PC-9 (cell line): Measurements from ENCODE around the gene ELMO1. TPM values are rescaled to one million over a fixed set of nuclear protein-coding genes. Genes with fewer than 3 reads are reported as not detected.

ENCODE experiments used
- BruUV-seq: library from RNA; stranded (reverse); fragments of 400-500 nt; replicated peaks from 2 replicates; lab custom pipeline; 2021; lab: Mats Ljungman, UMichigan
- CTCF ChIA-PET: fragments of 300-600 bp; sonication (Branson Sonifier 250); formaldehyde crosslinking; loops from one replicate; lab custom pipeline; 2022; ENCODE audit warnings: antibody characterized with exemption; lab: Charles Lee
- POLR2A ChIA-PET: fragments of 300-600 bp; sonication (Branson Sonifier 250); formaldehyde crosslinking; loops from one replicate; lab custom pipeline; 2022; ENCODE audit warnings: antibody characterized with exemption; ENCODE audit not compliant: unreplicated experiment; lab: Charles Lee
- DNase-seq, 2 experiments: peaks; one replicate each; pipeline versions ENCODE4 v3.0.0 to v3.0.0-alpha.2; 2015 to 2022; ENCODE audit warnings: mixed read lengths in 1 of 2
- H2AFZ ChIP-seq: fragments of 200-600 bp; sonication (generic); 2 replicates; pipeline ENCODE4 v1.8.1; 2017; ENCODE audit warnings: antibody characterized with exemption
- H3F3A ChIP-seq: fragments of 200-600 bp; sonication (generic); 2 replicates; pipeline ENCODE4 v1.8.1; 2017; ENCODE audit warnings: antibody characterized with exemption, mild to moderate bottlenecking, low read depth; ENCODE audit not compliant: insufficient read depth
- H3K27ac ChIP-seq: fragments of 200-600 bp; sonication (generic); 2 replicates; pipeline ENCODE4 v1.6.1; 2016; ENCODE audit warnings: mixed run types
- H3K27me3 ChIP-seq: fragments of 200-600 bp; sonication (generic); 2 replicates; pipeline ENCODE4 v1.6.1; 2016; ENCODE audit warnings: low read depth, mixed run types; ENCODE audit not compliant: insufficient read depth
- H3K36me3 ChIP-seq: fragments of 200-600 bp; sonication (generic); 2 replicates; pipeline ENCODE4 v1.6.1; 2016; ENCODE audit warnings: low read depth, mixed run types
- H3K4me1 ChIP-seq: fragments of 200-600 bp; sonication (generic); replicated peaks from 2 replicates; pipeline ENCODE4 v1.6.1; 2016; ENCODE audit warnings: mixed run types; ENCODE audit not compliant: insufficient read depth
- H3K4me2 ChIP-seq: fragments of 200-600 bp; sonication (generic); 2 replicates; pipeline ENCODE4 v1.6.1; 2017; ENCODE audit warnings: mixed run types
- H3K4me3 ChIP-seq: fragments of 200-600 bp; sonication (generic); 2 replicates; pipeline ENCODE4 v1.6.1; 2016; ENCODE audit warnings: mixed run types
- H3K79me2 ChIP-seq: fragments of 200-600 bp; sonication (generic); 2 replicates; pipeline ENCODE4 v1.6.1; 2017; ENCODE audit warnings: low read depth, mixed run types
- H3K9me2 ChIP-seq: fragments of 200-600 bp; sonication (generic); 2 replicates; pipeline ENCODE4 v1.8.1; 2017; ENCODE audit warnings: mild to moderate bottlenecking; ENCODE audit not compliant: insufficient read depth
- H3K9me3 ChIP-seq: fragments of 200-600 bp; sonication (generic); 2 replicates; pipeline ENCODE4 v1.8.1; 2016; ENCODE audit warnings: low read depth; ENCODE audit not compliant: insufficient read depth
- H4K20me1 ChIP-seq: fragments of 200-600 bp; sonication (generic); 2 replicates; pipeline ENCODE4 v1.8.1; 2017; ENCODE audit not compliant: insufficient read depth
- EZH2 ChIP-seq: fragments of 200-600 bp; sonication (generic); IDR thresholded peaks from 2 replicates; pipeline ENCODE4 v1.8.0; 2017; ENCODE audit warnings: antibody characterized with exemption, low read depth
- intact Hi-C: fragments of 100-400 bp; cut with micrococcal nuclease; formaldehyde crosslinking; loops from one replicate; pipeline ENCODE4 v1.10.0; 2022; ENCODE audit not compliant: unreplicated experiment
- total RNA-seq: library from RNA; stranded (reverse); gene quantifications from 2 replicates; pipeline ENCODE4 v1.2.3, GENCODE V29; 2021
- TF ChIP-seq, protein P1 (sequence below): fragments of 200-600 bp; sonication (generic); conservative IDR thresholded peaks from 2 replicates; pipeline ENCODE4 v1.6.1; 2017; ENCODE audit warnings: mixed run types, antibody characterized with exemption, mild to moderate bottlenecking, moderate library complexity

The ELMO1 gene
- total RNA-seq, 1 experiment from 2014 or later, result 4.8 TPM

DNA sequence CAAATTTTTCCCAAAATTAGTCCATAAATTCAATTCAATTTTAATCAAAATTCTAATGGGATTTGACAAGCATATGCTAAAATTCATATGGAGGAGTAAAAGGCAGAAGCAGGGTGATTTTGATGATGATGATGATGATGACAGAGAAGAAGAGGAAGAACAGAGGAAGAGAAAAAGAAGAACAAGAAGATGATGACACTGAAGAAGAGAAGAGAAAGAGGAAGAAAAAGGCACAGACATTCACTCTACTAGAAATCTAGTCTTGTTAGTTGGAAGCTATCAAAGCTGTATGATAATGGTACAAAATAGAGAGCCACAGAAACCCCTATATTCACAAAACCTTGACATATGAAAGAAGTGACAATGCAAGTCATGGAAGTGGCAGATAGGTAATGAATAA lies 157.9 kb downstream of the ELMO1 start:
- Histone ChIP-seq H3K4me1 (no peaks in the 10 kb centered on the region), H3K27ac (no peak overlapping the region), H3K9me2 (no peaks in the 10 kb centered on the region), H3K9me3 (no peaks in the 10 kb centered on the region; the same call in 1 of the 2 replicates), H3K79me2 (no peaks in the 10 kb centered on the region), H3K36me3 (no peaks in the 10 kb centered on the region), H4K20me1 (no peaks in the 10 kb centered on the region), H3K27me3 (no peaks in the 10 kb centered on the region; the same call in 1 of the 2 replicates), H3F3A (no peaks in the 10 kb centered on the region), H3K4me3 (no peak overlapping the region), H3K4me2 (no peak overlapping the region), H2AFZ (no peak overlapping the region)
- intact Hi-C loops, result no loop called here
- DNase-seq, result no peak
- TF ChIP-seq EZH2, result no peak
- TF ChIP-seq, protein P1, sequence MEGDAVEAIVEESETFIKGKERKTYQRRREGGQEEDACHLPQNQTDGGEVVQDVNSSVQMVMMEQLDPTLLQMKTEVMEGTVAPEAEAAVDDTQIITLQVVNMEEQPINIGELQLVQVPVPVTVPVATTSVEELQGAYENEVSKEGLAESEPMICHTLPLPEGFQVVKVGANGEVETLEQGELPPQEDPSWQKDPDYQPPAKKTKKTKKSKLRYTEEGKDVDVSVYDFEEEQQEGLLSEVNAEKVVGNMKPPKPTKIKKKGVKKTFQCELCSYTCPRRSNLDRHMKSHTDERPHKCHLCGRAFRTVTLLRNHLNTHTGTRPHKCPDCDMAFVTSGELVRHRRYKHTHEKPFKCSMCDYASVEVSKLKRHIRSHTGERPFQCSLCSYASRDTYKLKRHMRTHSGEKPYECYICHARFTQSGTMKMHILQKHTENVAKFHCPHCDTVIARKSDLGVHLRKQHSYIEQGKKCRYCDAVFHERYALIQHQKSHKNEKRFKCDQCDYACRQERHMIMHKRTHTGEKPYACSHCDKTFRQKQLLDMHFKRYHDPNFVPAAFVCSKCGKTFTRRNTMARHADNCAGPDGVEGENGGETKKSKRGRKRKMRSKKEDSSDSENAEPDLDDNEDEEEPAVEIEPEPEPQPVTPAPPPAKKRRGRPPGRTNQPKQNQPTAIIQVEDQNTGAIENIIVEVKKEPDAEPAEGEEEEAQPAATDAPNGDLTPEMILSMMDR, result no peak
- no TSS peak for BruUV-seq
- ChIA-PET POLR2A (no interaction called here), CTCF (no interaction called here)

DNA sequence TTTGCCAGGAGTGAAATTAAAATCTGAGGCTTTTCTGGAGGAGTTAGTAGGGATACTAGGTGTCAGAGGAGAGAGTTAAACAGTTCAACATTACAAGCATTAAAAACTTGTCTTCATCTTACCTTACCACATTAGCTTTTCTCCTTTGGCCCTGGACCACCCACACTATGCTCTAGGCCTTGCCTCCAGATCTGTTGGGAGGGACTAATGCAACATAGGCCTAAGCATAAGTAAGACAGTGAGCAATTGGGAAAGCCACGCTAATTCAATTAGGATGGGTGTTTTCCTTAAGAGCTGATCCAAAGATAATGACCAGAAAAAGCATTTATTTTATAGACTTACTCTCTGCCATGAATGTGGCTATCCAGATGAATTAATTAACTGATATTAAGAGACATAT lies 158.9 kb downstream of the ELMO1 start:
- Histone ChIP-seq H3K27me3 (no peaks in the 10 kb centered on the region; the same call in 1 of the 2 replicates), H3K27ac (no peak overlapping the region), H3K4me3 (no peak overlapping the region), H3K36me3 (no peaks in the 10 kb centered on the region), H2AFZ (no peak overlapping the region), H3K9me2 (no peaks in the 10 kb centered on the region), H3F3A (no peaks in the 10 kb centered on the region), H3K4me1 (no peaks in the 10 kb centered on the region), H3K9me3 (no peaks in the 10 kb centered on the region; the same call in 1 of the 2 replicates), H3K4me2 (no peak overlapping the region), H3K79me2 (no peaks in the 10 kb centered on the region), H4K20me1 (no peaks in the 10 kb centered on the region)
- ChIA-PET CTCF (no interaction called here), POLR2A (no interaction called here)
- no TSS peak for BruUV-seq
- intact Hi-C loops, result no loop called here
- TF ChIP-seq, protein P1, result no peak
- TF ChIP-seq EZH2, result no peak
- DNase-seq, result no peak

DNA sequence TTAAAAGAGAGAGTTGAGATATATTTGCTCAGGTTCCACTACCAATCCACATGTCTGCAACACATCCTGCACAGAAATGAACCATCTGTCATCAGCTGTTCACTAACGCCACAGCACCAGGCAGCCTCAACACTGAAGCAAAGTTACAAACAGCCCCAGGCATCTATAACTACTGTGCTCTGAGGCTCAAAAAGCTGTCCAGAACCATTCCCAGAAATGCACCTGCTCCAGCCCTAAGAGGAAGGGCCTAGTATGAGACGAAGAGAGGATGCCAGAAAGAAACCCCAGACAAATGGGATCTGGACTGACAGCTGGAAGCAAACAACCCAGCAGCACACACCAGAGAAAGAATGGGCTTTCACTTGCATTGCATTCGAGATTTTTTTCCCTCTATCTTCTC lies 159.3 kb downstream of the ELMO1 start:
- H3K79me2 ChIP-seq, result no peaks in the 10 kb centered on the region
- H3K4me2 ChIP-seq, result no peak overlapping the region
- no peak overlapping the region for H2AFZ ChIP-seq
- no peaks in the 10 kb centered on the region for H3F3A ChIP-seq
- CTCF ChIA-PET, result no interaction called here
- no peaks in the 10 kb centered on the region for H3K9me2 ChIP-seq
- no peak overlapping the region for H3K4me3 ChIP-seq
- H4K20me1 ChIP-seq, result no peaks in the 10 kb centered on the region
- H3K27me3 ChIP-seq, result no peaks in the 10 kb centered on the region; the same call in 1 of the 2 replicates
- no peak for TF ChIP-seq EZH2
- TF ChIP-seq, protein P1, result no peak
- no peaks in the 10 kb centered on the region for H3K36me3 ChIP-seq
- H3K9me3 ChIP-seq, result no peaks in the 10 kb centered on the region; the same call in 1 of the 2 replicates
- intact Hi-C loops, result no loop called here
- DNase-seq, result no peak
- no peaks in the 10 kb centered on the region for H3K4me1 ChIP-seq
- no peak overlapping the region for H3K27ac ChIP-seq
- POLR2A ChIA-PET, result no interaction called here
- BruUV-seq, result no TSS peak
